H1 (cell line): ENCODE data around the gene TNS3. TPM values are rescaled to one million over a fixed set of nuclear protein-coding genes. Genes with fewer than 3 reads are reported as not detected.

Source experiments
- CTCF ChIA-PET: fragments of 300-600 bp; sonication (Branson Sonifier 250); formaldehyde crosslinking; loops from one replicate; lab custom pipeline; 2021; ENCODE audit not compliant: partially characterized antibody; lab: Charles Lee
- POLR2A ChIA-PET: fragments of 300-600 bp; sonication (Branson Sonifier 250); formaldehyde crosslinking; loops from one replicate; lab custom pipeline; 2021; ENCODE audit warnings: inconsistent platforms; ENCODE audit not compliant: partially characterized antibody; lab: Charles Lee
- DNase-seq, 2 experiments: peaks; one replicate each; pipeline versions ENCODE4 v3.0.0 to v3.0.0-alpha.2; 2010 to 2022; ENCODE audit warnings: low spot score in 2 of 2, low read depth in 1 of 2, mixed read lengths in 1 of 2
- FAIRE-seq: peaks from 2 replicates; lab custom pipeline; 2011; peaks lifted over from hg19 to GRCh38; lab: Jason Lieb, UNC
- H2AFZ ChIP-seq: 2 replicates; pipeline ENCODE4 v1.8.1; 2012; ENCODE audit warnings: low read length, inconsistent platforms
- H2AK5ac ChIP-seq: 2 replicates; pipeline ENCODE4 v1.6.1; 2013; ENCODE audit warnings: low read depth, low read length
- H2BK120ac ChIP-seq: replicated peaks from 2 replicates; pipeline ENCODE3; 2013; ENCODE audit warnings: low read depth, low read length, inconsistent platforms
- H2BK12ac ChIP-seq: 2 replicates; pipeline ENCODE4 v1.6.1; 2013; ENCODE audit warnings: low read depth, low read length
- H2BK15ac ChIP-seq: 2 replicates; pipeline ENCODE4 v1.6.1; 2013; ENCODE audit warnings: low read length
- H2BK20ac ChIP-seq: 2 replicates; pipeline ENCODE4 v1.6.1; 2013; ENCODE audit warnings: low read length
- H2BK5ac ChIP-seq: 2 replicates; pipeline ENCODE4 v1.6.1; 2013; ENCODE audit warnings: low read depth, low read length
- H3K14ac ChIP-seq: 2 replicates; pipeline ENCODE4 v1.6.1; 2013; ENCODE audit warnings: inconsistent platforms; ENCODE audit not compliant: insufficient read length
- H3K18ac ChIP-seq: 2 replicates; pipeline ENCODE4 v1.6.1; 2013; ENCODE audit warnings: low read length; ENCODE audit errors: extremely low read depth
- H3K23ac ChIP-seq: 2 replicates; pipeline ENCODE4 v1.6.1; 2013; ENCODE audit warnings: inconsistent platforms; ENCODE audit not compliant: insufficient read length
- H3K23me2 ChIP-seq: 2 replicates; pipeline ENCODE4 v1.6.1; 2013; ENCODE audit warnings: low read depth, low read length
- H3K27ac ChIP-seq: 2 replicates; pipeline ENCODE4 v1.6.1; 2011; ENCODE audit warnings: low read depth, low read length, inconsistent platforms
- H3K27me3 ChIP-seq, 4 experiments: replicated peaks in 1 of 4; 1 replicate in 1 of 4; 2 replicates in 3 of 4; pipeline versions ENCODE4 v1.6.1 to v1.8.1; 2011 to 2013; ENCODE audit warnings: low read length in 3 of 4, mild to moderate bottlenecking in 3 of 4, inconsistent platforms in 2 of 4, mixed read lengths in 2 of 4, moderate library complexity in 1 of 4; ENCODE audit not compliant: control insufficient read depth in 3 of 4, insufficient read depth in 3 of 4; ENCODE audit errors: extremely low read depth in 1 of 4
- H3K36me3 ChIP-seq, 4 experiments: 2 replicates each; pipeline versions ENCODE4 v1.6.1 to v1.8.1; 2011 to 2013; ENCODE audit warnings: mild to moderate bottlenecking in 4 of 4, low read length in 3 of 4, moderate library complexity in 2 of 4, control low read depth in 1 of 4, inconsistent platforms in 1 of 4; ENCODE audit not compliant: insufficient read depth in 4 of 4, control insufficient read depth in 2 of 4
- H3K4ac ChIP-seq: replicated peaks from 2 replicates; pipeline ENCODE3; 2013; ENCODE audit warnings: low read length, low read depth, mixed read lengths, inconsistent platforms; ENCODE audit not compliant: insufficient read length
- H3K4me1 ChIP-seq, 4 experiments: replicated peaks in 1 of 4; 1 replicate in 1 of 4; 2 replicates in 3 of 4; pipeline versions ENCODE4 v1.6.1 to v1.8.1; 2011 to 2013; ENCODE audit warnings: low read length in 3 of 4, inconsistent platforms in 2 of 4, mixed read lengths in 1 of 4; ENCODE audit not compliant: insufficient read depth in 4 of 4, control insufficient read depth in 3 of 4
- H3K4me2 ChIP-seq, 2 experiments: 2 replicates each; pipeline versions ENCODE4 v1.6.1 to v1.8.1; 2011 to 2013; ENCODE audit warnings: low read depth in 2 of 2, low read length in 2 of 2, control low read depth in 1 of 2, inconsistent platforms in 1 of 2, mild to moderate bottlenecking in 1 of 2; ENCODE audit not compliant: insufficient read depth in 1 of 2
- H3K4me3 ChIP-seq, 4 experiments: fragments of 200-600, 300-600 bp in 1 of 4; sonication (generic), shearing (Covaris generic), sonication (Bioruptor Twin) in 1 of 4; 2 replicates each; pipeline versions ENCODE4 v1.5.1 to v1.8.1; 2011 to 2016; ENCODE audit warnings: low read length in 4 of 4, low read depth in 3 of 4, control low read depth in 2 of 4, inconsistent platforms in 2 of 4, mild to moderate bottlenecking in 2 of 4, mixed read lengths in 1 of 4, moderate library complexity in 1 of 4; ENCODE audit not compliant: insufficient read depth in 2 of 4; ENCODE audit errors: extremely low read depth in 1 of 4
- H3K56ac ChIP-seq: replicated peaks from 2 replicates; pipeline ENCODE3; 2013; ENCODE audit warnings: low read depth, mild to moderate bottlenecking, mixed read lengths, low read length, inconsistent platforms; ENCODE audit not compliant: insufficient read length
- H3K79me1 ChIP-seq: 2 replicates; pipeline ENCODE4 v1.6.1; 2013; ENCODE audit warnings: low read depth, low read length, control low read depth
- H3K79me2 ChIP-seq, 2 experiments: 2 replicates each; pipeline versions ENCODE4 v1.6.1 to v1.8.1; 2012 to 2013; ENCODE audit warnings: low read length in 2 of 2, mild to moderate bottlenecking in 2 of 2, inconsistent platforms in 1 of 2; ENCODE audit not compliant: insufficient read depth in 2 of 2, control insufficient read depth in 1 of 2
- H3K9ac ChIP-seq, 4 experiments: replicated peaks in 1 of 4; 1 replicate in 1 of 4; 2 replicates in 3 of 4; pipeline versions ENCODE4 v1.6.1 to v1.8.1; 2011 to 2013; ENCODE audit warnings: low read depth in 3 of 4, low read length in 3 of 4, control low read depth in 2 of 4, mild to moderate bottlenecking in 2 of 4, moderate library complexity in 2 of 4, inconsistent platforms in 1 of 4; ENCODE audit errors: extremely low read depth in 1 of 4
- H3K9me3 ChIP-seq, 2 experiments: 2 replicates each; pipeline versions ENCODE4 v1.6.1 to v1.8.1; 2012 to 2013; ENCODE audit warnings: mild to moderate bottlenecking in 2 of 2, moderate library complexity in 2 of 2, control low read depth in 1 of 2, inconsistent platforms in 1 of 2, low read depth in 1 of 2, low read length in 1 of 2, mixed read lengths in 1 of 2; ENCODE audit not compliant: insufficient read depth in 2 of 2
- H4K20me1 ChIP-seq, 2 experiments: replicated peaks in 1 of 2; 2 replicates each; pipeline versions ENCODE3 to v1.8.1; 2011 to 2013; ENCODE audit warnings: inconsistent platforms in 2 of 2, low read length in 2 of 2, mild to moderate bottlenecking in 1 of 2; ENCODE audit not compliant: insufficient read depth in 2 of 2, control insufficient read depth in 1 of 2
- H4K5ac ChIP-seq: 2 replicates; pipeline ENCODE4 v1.6.1; 2013; ENCODE audit warnings: low read length, low read depth, mixed read lengths, inconsistent platforms; ENCODE audit not compliant: insufficient read length
- H4K8ac ChIP-seq: 2 replicates; pipeline ENCODE4 v1.8.0; 2013; ENCODE audit warnings: mild to moderate bottlenecking, moderate library complexity, low read length, inconsistent platforms; ENCODE audit not compliant: insufficient read depth; ENCODE audit errors: extremely low read depth
- H4K91ac ChIP-seq: replicated peaks from 2 replicates; pipeline ENCODE3; 2013; ENCODE audit warnings: low read length, mixed read lengths, inconsistent platforms; ENCODE audit not compliant: insufficient read length
- BCL11A ChIP-seq, 2 experiments: IDR thresholded peaks; one replicate each; pipeline ENCODE4 v1.6.1; 2011; ENCODE audit warnings: low read depth in 2 of 2, low read length in 2 of 2, mild to moderate bottlenecking in 2 of 2
- EP300 ChIP-seq, 2 experiments: IDR thresholded peaks; 1 replicate in 1 of 2; 2 replicates in 1 of 2; pipeline ENCODE4 v1.6.1; 2011 to 2012; ENCODE audit warnings: low read depth in 2 of 2, low read length in 2 of 2, mild to moderate bottlenecking in 2 of 2, borderline replicate concordance in 1 of 2, inconsistent platforms in 1 of 2, moderate library complexity in 1 of 2
- KDM5A ChIP-seq: fragments of 200-600 bp; IDR thresholded peaks from 2 replicates; pipeline ENCODE4 v1.7.1; 2012; ENCODE audit warnings: mild to moderate bottlenecking, low read length, inconsistent platforms, mixed read lengths
- MAX ChIP-seq: IDR thresholded peaks from 2 replicates; pipeline ENCODE4 v1.6.1; 2012; ENCODE audit warnings: inconsistent platforms
- NANOG ChIP-seq: IDR thresholded peaks from 2 replicates; pipeline ENCODE4 v1.6.1; 2011; ENCODE audit warnings: low read length, low read depth, mild to moderate bottlenecking, inconsistent platforms; ENCODE audit not compliant: insufficient read depth, poor library complexity, severe bottlenecking
- POLR2A ChIP-seq, 2 experiments: IDR thresholded peaks; 1 replicate in 1 of 2; 2 replicates in 1 of 2; pipeline ENCODE4 v1.6.1; 2011; ENCODE audit warnings: low read depth in 2 of 2, low read length in 2 of 2, mild to moderate bottlenecking in 2 of 2; ENCODE audit errors: control extremely low read depth in 1 of 2
- POU5F1 ChIP-seq: IDR thresholded peaks from 2 replicates; pipeline ENCODE4 v1.6.1; 2011; ENCODE audit warnings: low read depth, mild to moderate bottlenecking, low read length, moderate library complexity
- RBBP5 ChIP-seq: IDR thresholded peaks from 2 replicates; pipeline ENCODE4 v1.7.1; 2012; ENCODE audit warnings: low read depth, mild to moderate bottlenecking, inconsistent platforms, low read length, moderate library complexity, borderline replicate concordance
- RFX5 ChIP-seq: IDR thresholded peaks from 2 replicates; pipeline ENCODE4 v1.6.1; 2011; ENCODE audit warnings: low read depth, low read length, improper control_type of control experiment, borderline replicate concordance
- RXRA ChIP-seq: IDR thresholded peaks from 2 replicates; pipeline ENCODE4 v1.6.1; 2011; ENCODE audit warnings: low read depth, mild to moderate bottlenecking, low read length, moderate library complexity; ENCODE audit not compliant: insufficient read depth
- SP2 ChIP-seq: IDR thresholded peaks from 2 replicates; pipeline ENCODE4 v1.6.1; 2012; ENCODE audit warnings: mild to moderate bottlenecking, low read length, inconsistent platforms
- USF2 ChIP-seq: IDR thresholded peaks from 2 replicates; pipeline ENCODE4 v1.6.1; 2011; ENCODE audit warnings: low read length, improper control_type of control experiment
- WGBS, 2 experiments: shearing (Covaris generic) in 1 of 2; methylation state at CpG; one replicate each; pipeline versions ENCODE4 v1.1.6 to v1.1.7; 2013 to 2015; ENCODE audit warnings: low lambda C conversion rate in 2 of 2, mixed read lengths in 2 of 2, inconsistent platforms in 1 of 2, low coverage in 1 of 2, missing lambda C conversion rate in 1 of 2; ENCODE audit not compliant: insufficient replicate concordance in 2 of 2, insufficient coverage in 1 of 2, insufficient read length in 1 of 2; ENCODE audit errors: extremely low coverage in 1 of 2, missing lambda C conversion rate in 1 of 2; 5-methylcytosine and 5-hydroxymethylcytosine counted together
- polyA plus RNA-seq, 7 experiments: library from polyadenylated mRNA; depleted of rRNA in 3 of 7; stranded (reverse) in 5 of 7; unstranded in 2 of 7; fragments of >200 nt in 5 of 7; fragments of 200-250 nt in 2 of 7; gene quantifications; 1 replicate in 5 of 7; 2 replicates in 1 of 7; 4 replicates in 1 of 7; pipeline versions ENCODE4 v1.2.1 to v1.2.3, GENCODE V29; 2011 to 2013; ENCODE audit warnings: missing spikeins in 2 of 7, mixed read lengths in 2 of 7
- total RNA-seq: library from RNA; stranded (reverse); fragmentation: NEBNext Ultra II Directional; extraction: Animal tissue kit (Norgen Biotek cat#: 25700); gene quantifications from 2 replicates; pipeline ENCODE4 v1.2.1, GENCODE V29; 2021
- TF ChIP-seq, protein P1 (sequence below): IDR thresholded peaks from 2 replicates; pipeline ENCODE4 v1.6.1; 2012; ENCODE audit warnings: inconsistent platforms

Gene TNS3
- total and polyA plus RNA-seq, 2 of the 8 experiments (the other 6 are each of a cell fraction or from before 2014, with no cell fraction given): 11.9 to 24.2 TPM

- FAIRE-seq: no peak
- ChIA-PET CTCF (no interaction called here), POLR2A (no interaction called here)
- no peak overlapping the region for H3K9ac ChIP-seq
- no peak overlapping the region for H2BK5ac ChIP-seq
- no peaks in the 10 kb centered on the region; a peak in 1 of 7 replicates for H3K27me3 ChIP-seq
- H3K9me3 ChIP-seq: no peaks in the 10 kb centered on the region
- no peak overlapping the region for H2AK5ac ChIP-seq
- H2BK20ac ChIP-seq: no peak overlapping the region
- no peaks in the 10 kb centered on the region for H3K79me1 ChIP-seq
- no peak overlapping the region for H3K4me2 ChIP-seq
- H3K18ac ChIP-seq: no peak overlapping the region
- H3K23ac ChIP-seq: no peak overlapping the region
- no peak overlapping the region for H2BK120ac ChIP-seq
- no peaks in the 10 kb centered on the region for H3K79me2 ChIP-seq
- no peak overlapping the region for H3K4ac ChIP-seq
- DNase-seq: no peak
- no peak overlapping the region for H2BK15ac ChIP-seq
- H4K20me1 ChIP-seq: no peaks in the 10 kb centered on the region
- no peaks in the 10 kb centered on the region for H3K36me3 ChIP-seq
- H3K14ac ChIP-seq: no peak overlapping the region
- no peak overlapping the region for H3K56ac ChIP-seq
- peaks cover 0 to 3% (median 1%) of the 10 kb centered on the region in 4 experiments; a peak in 1 of 7 replicates for H3K4me1 ChIP-seq
- no peak overlapping the region for H2AFZ ChIP-seq
- no peak overlapping the region for H3K27ac ChIP-seq
- no peak overlapping the region for H2BK12ac ChIP-seq
- H4K91ac ChIP-seq: no peak overlapping the region
- 95% methylated on average over 3 of the region's 4 CpGs; no CpG with 5 or more reads in 1 of the 2 experiments for WGBS, 2 experiments
- H4K5ac ChIP-seq: no peak overlapping the region
- H3K23me2 ChIP-seq: no peaks in the 10 kb centered on the region
- H3K4me3 ChIP-seq: no peak overlapping the region
- no peak overlapping the region for H4K8ac ChIP-seq
- TF ChIP-seq RXRA: no peak
- TF ChIP-seq POU5F1: no peak
- TF ChIP-seq USF2: no peak
- TF ChIP-seq BCL11A (IDR thresholded peaks at IDR 0.05; ENCODE audit: low read depth in 2 of 2, low read length in 2 of 2): no peak
- no peak for TF ChIP-seq RBBP5
- no peak for TF ChIP-seq POLR2A (IDR thresholded peaks at IDR 0.05; ENCODE audit: control extremely low read depth in 1 of 2, low read depth in 2 of 2, low read length in 2 of 2)
- no peak for TF ChIP-seq EP300 (IDR thresholded peaks at IDR 0.05; ENCODE audit: borderline replicate concordance in 1 of 2, low read depth in 2 of 2, low read length in 2 of 2)
- no peak for TF ChIP-seq SP2
- TF ChIP-seq MAX: no peak
- no peak for TF ChIP-seq NANOG
- TF ChIP-seq RFX5: no peak
- TF ChIP-seq, protein P1, sequence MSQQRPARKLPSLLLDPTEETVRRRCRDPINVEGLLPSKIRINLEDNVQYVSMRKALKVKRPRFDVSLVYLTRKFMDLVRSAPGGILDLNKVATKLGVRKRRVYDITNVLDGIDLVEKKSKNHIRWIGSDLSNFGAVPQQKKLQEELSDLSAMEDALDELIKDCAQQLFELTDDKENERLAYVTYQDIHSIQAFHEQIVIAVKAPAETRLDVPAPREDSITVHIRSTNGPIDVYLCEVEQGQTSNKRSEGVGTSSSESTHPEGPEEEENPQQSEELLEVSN: no peak
- no peak for TF ChIP-seq KDM5A
These were observed 35.2 kb upstream of the TNS3 start for GRCh38 chr7:47617131-47617530.
